ENCODE results near the gene RGS7. TPM values are rescaled to one million over a fixed set of nuclear protein-coding genes. Genes with fewer than 3 reads are reported as not detected.
"Not testable (repeated sequence)": the region's sequence is repeated elsewhere in the genome, so short reads cannot be mapped to it uniquely, and the experiment has no call there.

The RGS7 gene
- total RNA-seq, 1 experiment from 2014 or later: 1.5 TPM

DNA sequence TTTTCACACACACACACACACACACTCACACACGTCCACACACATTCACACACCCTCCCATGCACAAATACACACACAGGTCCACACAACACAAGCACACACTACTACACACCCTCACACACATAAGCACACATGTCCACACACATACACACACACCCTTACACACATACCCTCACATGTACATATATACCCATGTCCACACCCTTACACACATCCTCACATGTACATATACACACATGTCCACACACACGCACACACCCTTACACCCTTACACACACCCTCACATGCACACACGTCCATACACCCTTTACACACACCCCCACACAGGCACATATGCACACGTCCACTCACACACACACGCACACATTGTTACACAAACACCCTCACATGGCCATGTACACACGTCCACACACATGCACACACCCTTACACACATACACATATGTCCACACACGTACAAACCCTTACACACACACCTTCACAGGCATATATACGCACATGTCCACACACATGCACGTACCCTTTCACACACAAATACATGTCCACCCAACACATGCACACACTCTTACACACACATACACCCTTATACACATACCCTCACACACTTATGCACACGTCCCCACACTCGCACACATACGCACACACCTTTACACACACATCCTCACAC lies 50.7 kb downstream of the RGS7 start:
- Mint-ChIP-seq H3K4me3 (no peak overlapping the region), H3K27me3 (ENCODE audit: low read depth) (no peaks in the 10 kb centered on the region; the same call in 1 of the 2 replicates), H3K27ac (no peak overlapping the region), H3K36me3 (ENCODE audit: insufficient read depth in 1 of 3, low read depth in 3 of 3) (peaks cover 15 to 27% (median 20%) of the 10 kb centered on the region in 3 experiments), H3K4me1 (peaks cover 14 to 16% of the 10 kb centered on the region in 2 experiments), H3K9me3 (peaks cover 22% of the 10 kb centered on the region in 2 experiments)
- Histone ChIP-seq H3K79me2 (ENCODE audit: insufficient read depth, low read length) (no peaks in the 10 kb centered on the region), H2BK20ac (ENCODE audit: low read depth, low read length, poor library complexity, severe bottlenecking) (no peak overlapping the region), H2BK15ac (ENCODE audit: low read depth, low read length) (no peak overlapping the region), H3K9ac (ENCODE audit: extremely low read depth, insufficient read length, low read length) (no peak overlapping the region), H4K91ac (ENCODE audit: insufficient read length, low read depth, low read length) (no peak overlapping the region), H4K5ac (ENCODE audit: insufficient read length, low read depth, low read length) (peak overlapping the region; percentile 15), H3K14ac (ENCODE audit: insufficient read depth, low read length) (no peak overlapping the region), H3K27me3 (ENCODE audit: insufficient read depth, low read length) (no peaks in the 10 kb centered on the region), H3K23ac (ENCODE audit: insufficient read length, low read depth, low read length) (no peak overlapping the region), H3K79me1 (ENCODE audit: insufficient read depth, low read depth, low read length, poor library complexity, severe bottlenecking) (no peaks in the 10 kb centered on the region), H4K20me1 (ENCODE audit: control insufficient read depth, insufficient read depth, insufficient read length) (no peaks in the 10 kb centered on the region), H3K18ac (ENCODE audit: insufficient read length, low read depth, low read length) (peak overlapping the region; percentile 2), H3T11ph (ENCODE audit: low read length) (no peak overlapping the region), H2AFZ (ENCODE audit: low read length) (no peak overlapping the region), H2BK120ac (ENCODE audit: low read depth, low read length, poor library complexity, severe bottlenecking) (no peak overlapping the region), H3K56ac (ENCODE audit: insufficient read length, low read depth, low read length) (no peak overlapping the region), H2BK12ac (ENCODE audit: insufficient read length, low read depth, low read length) (no peak overlapping the region), H3K9me3 (ENCODE audit: control insufficient read depth, low read depth, low read length) (peaks cover 5% of the 10 kb centered on the region), H3K27ac (ENCODE audit: insufficient read length, low read depth, low read length) (no peak overlapping the region), H2BK5ac (ENCODE audit: insufficient read length, low read length) (no peak overlapping the region), H3K4me1 (ENCODE audit: insufficient read depth, low read length) (peaks cover 1% of the 10 kb centered on the region), H2AK5ac (ENCODE audit: insufficient read length, low read length) (no peak overlapping the region), H3K4ac (ENCODE audit: low read depth, low read length) (no peak overlapping the region), H4K8ac (replicated peaks; ENCODE audit: insufficient read length, low read depth, low read length) (peak overlapping the region; percentile 6), H3K4me2 (ENCODE audit: insufficient read depth, insufficient read length, low read length) (no peak overlapping the region), H3K23me2 (ENCODE audit: insufficient read length, low read depth, low read length, poor library complexity, severe bottlenecking) (no peaks in the 10 kb centered on the region)
- TF ChIP-seq, protein P1, sequence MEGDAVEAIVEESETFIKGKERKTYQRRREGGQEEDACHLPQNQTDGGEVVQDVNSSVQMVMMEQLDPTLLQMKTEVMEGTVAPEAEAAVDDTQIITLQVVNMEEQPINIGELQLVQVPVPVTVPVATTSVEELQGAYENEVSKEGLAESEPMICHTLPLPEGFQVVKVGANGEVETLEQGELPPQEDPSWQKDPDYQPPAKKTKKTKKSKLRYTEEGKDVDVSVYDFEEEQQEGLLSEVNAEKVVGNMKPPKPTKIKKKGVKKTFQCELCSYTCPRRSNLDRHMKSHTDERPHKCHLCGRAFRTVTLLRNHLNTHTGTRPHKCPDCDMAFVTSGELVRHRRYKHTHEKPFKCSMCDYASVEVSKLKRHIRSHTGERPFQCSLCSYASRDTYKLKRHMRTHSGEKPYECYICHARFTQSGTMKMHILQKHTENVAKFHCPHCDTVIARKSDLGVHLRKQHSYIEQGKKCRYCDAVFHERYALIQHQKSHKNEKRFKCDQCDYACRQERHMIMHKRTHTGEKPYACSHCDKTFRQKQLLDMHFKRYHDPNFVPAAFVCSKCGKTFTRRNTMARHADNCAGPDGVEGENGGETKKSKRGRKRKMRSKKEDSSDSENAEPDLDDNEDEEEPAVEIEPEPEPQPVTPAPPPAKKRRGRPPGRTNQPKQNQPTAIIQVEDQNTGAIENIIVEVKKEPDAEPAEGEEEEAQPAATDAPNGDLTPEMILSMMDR (conservative IDR thresholded peaks at IDR 0.05): no peak
- no peak for DNase-seq
- 100% methylated on average over 9 of the region's 12 CpGs for WGBS (ENCODE audit: extremely low coverage, insufficient read length, low lambda C conversion rate)

DNA sequence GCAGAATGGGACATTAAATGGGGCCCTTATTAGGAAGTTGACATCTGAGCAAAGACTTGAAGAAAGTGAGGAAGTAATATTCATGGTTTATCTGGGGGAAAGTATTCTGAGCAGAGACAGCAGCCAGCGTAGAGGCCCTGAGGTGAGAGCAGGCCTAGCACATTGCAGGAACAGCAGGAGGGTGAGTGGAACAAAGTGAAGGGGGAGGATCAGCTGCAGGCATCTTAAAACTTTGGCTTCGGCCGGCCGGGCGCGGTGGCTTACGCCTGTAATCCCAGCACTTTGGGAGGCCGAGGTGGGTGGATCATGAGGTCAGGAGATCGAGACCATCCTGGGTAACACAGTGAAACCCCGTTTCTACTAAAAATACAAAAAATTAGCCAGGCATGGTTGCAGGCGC lies 55.0 kb downstream of the RGS7 start:
- H3K9ac ChIP-seq (ENCODE audit: extremely low read depth, insufficient read length, low read length); H3T11ph ChIP-seq (ENCODE audit: low read length); H3K4ac ChIP-seq (ENCODE audit: low read depth, low read length); H4K8ac ChIP-seq (replicated peaks; ENCODE audit: insufficient read length, low read depth, low read length); H3K23me2 ChIP-seq (ENCODE audit: insufficient read length, low read depth, low read length, poor library complexity, severe bottlenecking); H3K4me1 ChIP-seq (ENCODE audit: insufficient read depth, low read length); H3K4me2 ChIP-seq (ENCODE audit: insufficient read depth, insufficient read length, low read length); H3K79me1 ChIP-seq (ENCODE audit: insufficient read depth, low read depth, low read length, poor library complexity, severe bottlenecking); H3K4me3 Mint-ChIP-seq; H3K9me3 ChIP-seq (ENCODE audit: control insufficient read depth, low read depth, low read length); H3K14ac ChIP-seq (ENCODE audit: insufficient read depth, low read length); H3K18ac ChIP-seq (ENCODE audit: insufficient read length, low read depth, low read length); H2AK5ac ChIP-seq (ENCODE audit: insufficient read length, low read length); H4K20me1 ChIP-seq (ENCODE audit: control insufficient read depth, insufficient read depth, insufficient read length); H3K27me3 Mint-ChIP-seq (ENCODE audit: low read depth); H2BK5ac ChIP-seq (ENCODE audit: insufficient read length, low read length); H2BK20ac ChIP-seq (ENCODE audit: low read depth, low read length, poor library complexity, severe bottlenecking); H2BK15ac ChIP-seq (ENCODE audit: low read depth, low read length); H4K5ac ChIP-seq (ENCODE audit: insufficient read length, low read depth, low read length); H4K91ac ChIP-seq (ENCODE audit: insufficient read length, low read depth, low read length); H2BK12ac ChIP-seq (ENCODE audit: insufficient read length, low read depth, low read length); H2BK120ac ChIP-seq (ENCODE audit: low read depth, low read length, poor library complexity, severe bottlenecking); H3K27ac ChIP-seq (ENCODE audit: insufficient read length, low read depth, low read length); H3K27me3 ChIP-seq (ENCODE audit: insufficient read depth, low read length); H3K23ac ChIP-seq (ENCODE audit: insufficient read length, low read depth, low read length); H3K79me2 ChIP-seq (ENCODE audit: insufficient read depth, low read length); H2AFZ ChIP-seq (ENCODE audit: low read length); H3K56ac ChIP-seq (ENCODE audit: insufficient read length, low read depth, low read length): not testable (repeated sequence)
- peaks cover 10 to 12% of the 10 kb centered on the region in 2 experiments for H3K4me1 Mint-ChIP-seq
- H3K9me3 Mint-ChIP-seq: peaks cover 22% of the 10 kb centered on the region in 2 experiments
- no CpG with 5 or more reads among the region's 11 CpGs for whole genome bisulfite sequencing (ENCODE audit: extremely low coverage, insufficient read length, low lambda C conversion rate)
- H3K27ac Mint-ChIP-seq: peak overlapping the region in 2 of 3 experiments; percentile 1 to 4; a peak in 2 of 7 replicates
- H3K36me3 Mint-ChIP-seq (ENCODE audit: insufficient read depth in 1 of 3, low read depth in 3 of 3): peaks cover 15 to 27% (median 20%) of the 10 kb centered on the region in 3 experiments
- DNase-seq: peak; percentile 65
